Ishikawa (cell line): ENCODE measurements around the gene AP1S2.

Experiments used
- CEBPB ChIP-seq: IDR thresholded peaks from 2 replicates; pipeline ENCODE4 v1.6.1; 2012
- CREB1 ChIP-seq: IDR thresholded peaks from 2 replicates; pipeline ENCODE4 v1.6.1; 2012; ENCODE audit warnings: low read depth
- EGR1 ChIP-seq: IDR thresholded peaks from 2 replicates; pipeline ENCODE4 v1.6.1; 2012
- EP300 ChIP-seq: IDR thresholded peaks from 2 replicates; pipeline ENCODE4 v1.6.1; 2012; ENCODE audit warnings: borderline replicate concordance
- FOXM1 ChIP-seq: IDR thresholded peaks from 2 replicates; pipeline ENCODE4 v1.6.1; 2012; ENCODE audit warnings: low read depth, borderline replicate concordance
- NFIC ChIP-seq: IDR thresholded peaks from 2 replicates; pipeline ENCODE4 v1.6.1; 2012
- RAD21 ChIP-seq: IDR thresholded peaks from 2 replicates; pipeline ENCODE4 v1.6.1; 2012; ENCODE audit warnings: low read depth
- TAF1 ChIP-seq: IDR thresholded peaks from 2 replicates; pipeline ENCODE4 v1.6.1; 2012; ENCODE audit warnings: low read depth, mild to moderate bottlenecking
- TCF12 ChIP-seq: IDR thresholded peaks from 2 replicates; pipeline ENCODE4 v1.6.1; 2012; ENCODE audit warnings: low read depth
- TEAD4 ChIP-seq: IDR thresholded peaks from 2 replicates; pipeline ENCODE4 v1.6.1; 2012
- YY1 ChIP-seq: IDR thresholded peaks from 2 replicates; pipeline ENCODE4 v1.6.1; 2012; ENCODE audit warnings: low read depth
- ZBTB7A ChIP-seq: IDR thresholded peaks from 2 replicates; pipeline ENCODE4 v1.6.1; 2012; ENCODE audit warnings: low read depth
- TF ChIP-seq, protein P1 (sequence below): IDR thresholded peaks from 2 replicates; pipeline ENCODE4 v1.6.1; 2012
- TF ChIP-seq, protein P2 (sequence below): IDR thresholded peaks from 2 replicates; pipeline ENCODE4 v1.6.1; 2012; ENCODE audit warnings: low read depth, mild to moderate bottlenecking
- TF ChIP-seq, protein P3 (sequence below): IDR thresholded peaks from 2 replicates; pipeline ENCODE4 v1.6.1; 2012

The AP1S2 gene

DNA sequence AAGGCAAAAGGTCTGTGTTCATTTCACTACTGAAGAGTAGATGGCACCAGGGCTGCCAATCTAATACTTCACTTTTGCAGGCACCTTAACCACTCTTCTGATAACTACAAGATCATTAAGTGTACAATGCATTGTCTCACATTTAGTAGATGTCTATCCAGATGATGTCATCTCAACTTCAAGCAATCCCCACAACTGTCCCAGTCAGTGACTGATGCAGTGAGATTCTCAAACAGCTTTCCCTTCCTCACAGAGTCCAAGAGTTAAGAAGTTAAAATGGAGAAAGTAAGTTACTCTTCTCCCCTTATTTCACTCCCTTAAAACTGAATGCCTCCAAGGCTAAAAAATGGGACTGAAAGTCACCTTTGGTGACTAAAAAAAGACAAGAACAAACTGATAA is 10.7 kb downstream of the AP1S2 start:
- no peak for TF ChIP-seq ZBTB7A
- TF ChIP-seq CEBPB = no peak
- TF ChIP-seq, protein P1, sequence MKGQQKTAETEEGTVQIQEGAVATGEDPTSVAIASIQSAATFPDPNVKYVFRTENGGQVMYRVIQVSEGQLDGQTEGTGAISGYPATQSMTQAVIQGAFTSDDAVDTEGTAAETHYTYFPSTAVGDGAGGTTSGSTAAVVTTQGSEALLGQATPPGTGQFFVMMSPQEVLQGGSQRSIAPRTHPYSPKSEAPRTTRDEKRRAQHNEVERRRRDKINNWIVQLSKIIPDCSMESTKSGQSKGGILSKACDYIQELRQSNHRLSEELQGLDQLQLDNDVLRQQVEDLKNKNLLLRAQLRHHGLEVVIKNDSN = no peak
- TF ChIP-seq TAF1 = no peak
- TF ChIP-seq EGR1 = no peak
- TF ChIP-seq YY1 = no peak
- TF ChIP-seq, protein P2, sequence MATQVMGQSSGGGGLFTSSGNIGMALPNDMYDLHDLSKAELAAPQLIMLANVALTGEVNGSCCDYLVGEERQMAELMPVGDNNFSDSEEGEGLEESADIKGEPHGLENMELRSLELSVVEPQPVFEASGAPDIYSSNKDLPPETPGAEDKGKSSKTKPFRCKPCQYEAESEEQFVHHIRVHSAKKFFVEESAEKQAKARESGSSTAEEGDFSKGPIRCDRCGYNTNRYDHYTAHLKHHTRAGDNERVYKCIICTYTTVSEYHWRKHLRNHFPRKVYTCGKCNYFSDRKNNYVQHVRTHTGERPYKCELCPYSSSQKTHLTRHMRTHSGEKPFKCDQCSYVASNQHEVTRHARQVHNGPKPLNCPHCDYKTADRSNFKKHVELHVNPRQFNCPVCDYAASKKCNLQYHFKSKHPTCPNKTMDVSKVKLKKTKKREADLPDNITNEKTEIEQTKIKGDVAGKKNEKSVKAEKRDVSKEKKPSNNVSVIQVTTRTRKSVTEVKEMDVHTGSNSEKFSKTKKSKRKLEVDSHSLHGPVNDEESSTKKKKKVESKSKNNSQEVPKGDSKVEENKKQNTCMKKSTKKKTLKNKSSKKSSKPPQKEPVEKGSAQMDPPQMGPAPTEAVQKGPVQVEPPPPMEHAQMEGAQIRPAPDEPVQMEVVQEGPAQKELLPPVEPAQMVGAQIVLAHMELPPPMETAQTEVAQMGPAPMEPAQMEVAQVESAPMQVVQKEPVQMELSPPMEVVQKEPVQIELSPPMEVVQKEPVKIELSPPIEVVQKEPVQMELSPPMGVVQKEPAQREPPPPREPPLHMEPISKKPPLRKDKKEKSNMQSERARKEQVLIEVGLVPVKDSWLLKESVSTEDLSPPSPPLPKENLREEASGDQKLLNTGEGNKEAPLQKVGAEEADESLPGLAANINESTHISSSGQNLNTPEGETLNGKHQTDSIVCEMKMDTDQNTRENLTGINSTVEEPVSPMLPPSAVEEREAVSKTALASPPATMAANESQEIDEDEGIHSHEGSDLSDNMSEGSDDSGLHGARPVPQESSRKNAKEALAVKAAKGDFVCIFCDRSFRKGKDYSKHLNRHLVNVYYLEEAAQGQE = no peak
- no peak for TF ChIP-seq EP300
- no peak for TF ChIP-seq CREB1
- TF ChIP-seq FOXM1 = no peak
- no peak for TF ChIP-seq TCF12
- TF ChIP-seq NFIC = no peak

DNA sequence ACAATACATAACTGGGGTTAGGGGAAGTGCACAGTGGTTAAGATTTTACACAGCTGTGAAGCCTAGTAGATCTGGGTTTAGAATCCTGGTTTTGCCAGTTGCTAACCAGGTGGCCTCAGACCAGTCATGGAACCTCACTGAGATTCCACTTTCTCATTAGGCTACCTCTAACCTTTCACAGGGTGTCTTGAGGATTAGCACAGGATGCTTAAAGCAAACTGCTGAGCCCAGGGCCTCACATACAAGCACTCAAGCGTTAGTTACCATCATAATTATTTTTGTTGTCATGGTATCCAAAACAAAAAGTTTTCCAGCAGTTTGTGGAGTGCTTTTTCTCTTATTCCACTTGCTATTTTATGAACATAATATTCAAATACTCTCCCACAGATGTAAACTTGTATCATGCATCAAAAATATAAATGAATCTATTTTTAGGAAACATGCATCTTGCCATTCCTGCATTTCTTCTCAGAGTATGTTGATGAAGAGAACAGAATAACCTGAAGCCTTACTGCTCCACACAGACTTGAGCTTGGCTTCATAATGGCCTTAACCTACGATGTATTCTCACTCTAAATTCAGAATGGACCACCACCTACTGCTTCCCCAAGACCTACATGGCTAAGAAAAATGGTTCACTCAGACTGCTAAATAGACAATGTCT is 12.6 kb downstream of the AP1S2 start:
- TF ChIP-seq, protein P2 = no peak

DNA sequence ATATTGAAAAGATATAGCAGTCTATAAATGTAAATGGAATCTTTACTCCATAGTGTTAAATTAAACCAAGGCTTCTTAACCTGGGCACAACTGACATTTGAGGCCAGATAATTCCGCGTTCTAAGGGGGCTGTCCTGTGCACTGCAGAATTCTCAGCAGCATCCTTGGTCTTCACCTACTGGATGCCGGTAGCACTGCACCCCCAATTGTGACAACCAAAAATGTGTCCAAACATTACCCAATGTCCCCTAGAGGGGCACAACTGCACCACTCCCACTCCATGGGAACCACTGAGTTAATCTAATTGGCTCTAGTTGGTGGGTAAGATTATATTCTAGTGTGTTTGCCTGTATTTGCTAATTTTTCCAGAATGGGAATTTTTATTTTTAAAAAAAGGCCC is 16.6 kb downstream of the AP1S2 start:
- TF ChIP-seq ZBTB7A = no peak
- no peak for TF ChIP-seq CREB1
- TF ChIP-seq, protein P2 = no peak
- TF ChIP-seq, protein P3, sequence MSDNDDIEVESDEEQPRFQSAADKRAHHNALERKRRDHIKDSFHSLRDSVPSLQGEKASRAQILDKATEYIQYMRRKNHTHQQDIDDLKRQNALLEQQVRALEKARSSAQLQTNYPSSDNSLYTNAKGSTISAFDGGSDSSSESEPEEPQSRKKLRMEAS = no peak
- no peak for TF ChIP-seq TAF1
- TF ChIP-seq TEAD4 = no peak
- TF ChIP-seq EGR1 = no peak
- no peak for TF ChIP-seq RAD21
- TF ChIP-seq CEBPB = no peak
- TF ChIP-seq, protein P1 = no peak
- no peak for TF ChIP-seq EP300
- no peak for TF ChIP-seq TCF12
- TF ChIP-seq YY1 = no peak
- no peak for TF ChIP-seq NFIC
- TF ChIP-seq FOXM1 = no peak

DNA sequence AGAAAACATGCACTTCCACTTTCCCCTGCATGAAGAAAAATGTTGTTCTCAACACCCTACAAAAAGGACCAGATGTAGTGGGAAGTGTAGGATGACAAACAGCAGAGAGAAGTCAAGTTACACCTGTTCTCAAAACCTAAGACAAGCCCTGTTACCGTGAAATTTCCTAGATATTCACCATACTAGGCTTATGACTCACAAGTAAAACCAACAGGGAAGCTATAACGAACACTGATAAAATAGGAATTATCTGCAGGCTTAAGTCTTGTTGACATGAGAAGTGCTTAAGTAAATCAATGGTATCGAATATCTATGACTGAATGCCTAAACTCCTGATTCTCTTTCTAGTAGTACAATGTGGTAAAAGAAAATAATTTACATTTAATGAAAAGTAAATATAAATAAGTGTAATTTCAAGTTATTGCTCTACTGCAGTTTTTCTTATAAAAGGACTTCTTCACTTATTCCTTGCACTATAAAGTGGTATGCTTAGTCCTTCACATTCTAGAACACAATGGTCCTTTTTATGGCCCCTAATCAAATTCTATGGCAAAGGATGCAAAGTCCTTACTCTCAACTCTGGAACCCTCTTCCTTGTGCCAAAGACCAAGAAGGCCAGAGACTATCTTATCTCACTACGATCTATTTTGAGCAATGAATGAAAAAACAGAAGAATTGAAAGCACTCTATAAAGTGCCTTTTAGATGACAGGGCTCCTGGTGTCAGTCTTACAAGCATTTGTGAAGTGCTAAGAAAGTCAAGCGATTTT is 19.6 kb downstream of the AP1S2 start:
- TF ChIP-seq, protein P1 = no peak
- TF ChIP-seq TCF12 (no peak), CEBPB (no peak), TEAD4 (no peak), RAD21 (no peak), FOXM1 (no peak), EP300 (no peak), CREB1 (no peak), NFIC (no peak), ZBTB7A (no peak), YY1 (no peak), EGR1 (no peak), TAF1 (no peak)
- TF ChIP-seq, protein P2 = no peak
- TF ChIP-seq, protein P3 = no peak
